ENCODE data around the gene LAMTOR3. TPM values are rescaled to one million over a fixed set of nuclear protein-coding genes. Genes with fewer than 3 reads are reported as not detected.

The LAMTOR3 gene
- polyA plus RNA-seq, 3 donors: 87.4 to 104 (median 88.7) TPM

DNA sequence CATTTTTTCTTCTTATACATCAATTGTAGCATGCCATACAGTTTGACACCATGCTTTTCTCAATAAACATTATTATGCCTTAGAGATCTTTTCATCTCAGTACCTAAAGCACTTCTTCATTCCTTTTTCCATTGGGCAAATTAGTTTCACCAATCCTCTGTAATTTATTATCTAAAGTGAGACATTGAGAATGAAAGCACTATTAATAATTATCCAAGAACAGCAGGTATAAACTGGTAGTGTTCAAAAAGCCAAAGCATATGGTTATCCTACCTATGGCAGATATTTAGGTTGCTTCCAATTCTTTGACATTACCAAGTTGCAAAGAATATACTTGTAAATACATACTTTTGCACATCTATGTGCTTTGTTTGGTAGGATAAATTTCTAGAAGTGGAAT is 15.6 kb downstream of the LAMTOR3 start:
- DNase-seq (ENCODE audit: extremely low read depth in 1 of 11, low read depth in 9 of 11, low spot score in 4 of 11): no peak

DNA sequence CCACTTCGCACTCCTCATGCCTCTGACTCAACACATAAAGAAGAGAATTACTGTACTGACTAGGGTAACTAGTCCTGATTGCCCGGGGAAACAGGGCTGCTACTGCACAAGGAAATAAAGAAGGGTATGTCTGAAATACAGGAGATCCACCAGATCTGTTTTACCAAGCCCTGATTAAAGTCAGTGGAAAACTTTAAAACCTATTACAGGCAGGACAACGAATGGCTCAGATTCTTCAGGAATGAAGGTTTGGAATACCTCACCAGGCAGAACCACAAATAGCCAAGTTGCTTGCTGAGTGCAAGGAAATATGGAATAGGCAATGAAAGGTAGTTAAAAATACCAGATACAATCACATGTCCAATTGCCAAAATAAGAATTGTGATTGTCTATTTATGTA is 17.3 kb downstream of the LAMTOR3 start:
- no peak for DNase-seq (ENCODE audit: extremely low read depth in 1 of 11, low read depth in 9 of 11, low spot score in 4 of 11)

DNA sequence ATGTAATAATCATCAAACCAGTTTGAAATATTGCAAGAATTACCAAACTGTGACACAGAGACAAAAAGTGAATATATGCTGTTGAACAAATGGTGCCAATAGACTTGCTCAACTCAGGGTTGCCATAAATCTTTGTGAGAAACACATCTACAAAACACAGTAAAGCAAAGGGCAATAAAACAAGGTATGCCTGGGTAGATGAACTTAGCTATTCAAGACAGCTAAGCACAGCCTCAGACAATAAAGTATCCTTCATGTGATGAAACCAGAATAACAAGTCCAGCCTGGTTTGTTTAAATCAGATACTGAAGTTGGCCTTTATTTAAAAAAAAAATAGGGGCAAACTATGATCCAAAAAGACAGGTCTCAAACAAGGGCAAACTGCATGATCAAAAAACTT is 19.2 kb downstream of the LAMTOR3 start:
- DNase-seq (ENCODE audit: extremely low read depth in 1 of 11, low read depth in 9 of 11, low spot score in 4 of 11): no peak

DNA sequence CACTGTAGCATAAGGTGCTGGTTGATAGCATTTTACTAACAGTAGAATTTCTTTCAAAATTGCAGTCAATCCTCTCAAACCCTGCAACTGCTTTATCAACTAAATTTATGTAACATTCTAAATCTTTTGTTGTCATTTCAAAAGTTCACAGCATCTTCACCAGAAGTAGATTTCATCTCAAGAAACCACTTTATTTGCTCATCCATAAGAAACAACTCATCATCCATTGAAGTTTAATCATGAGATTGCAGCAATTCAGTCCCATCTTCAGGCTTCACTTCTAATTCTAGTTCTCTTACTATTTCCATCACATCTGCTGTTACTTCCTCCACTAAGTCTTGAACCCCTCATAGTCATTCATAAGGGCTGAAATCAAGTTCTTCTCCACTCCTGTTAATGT is 21.7 kb downstream of the LAMTOR3 start:
- DNase-seq (ENCODE audit: extremely low read depth in 1 of 11, low read depth in 9 of 11, low spot score in 4 of 11): no peak

DNA sequence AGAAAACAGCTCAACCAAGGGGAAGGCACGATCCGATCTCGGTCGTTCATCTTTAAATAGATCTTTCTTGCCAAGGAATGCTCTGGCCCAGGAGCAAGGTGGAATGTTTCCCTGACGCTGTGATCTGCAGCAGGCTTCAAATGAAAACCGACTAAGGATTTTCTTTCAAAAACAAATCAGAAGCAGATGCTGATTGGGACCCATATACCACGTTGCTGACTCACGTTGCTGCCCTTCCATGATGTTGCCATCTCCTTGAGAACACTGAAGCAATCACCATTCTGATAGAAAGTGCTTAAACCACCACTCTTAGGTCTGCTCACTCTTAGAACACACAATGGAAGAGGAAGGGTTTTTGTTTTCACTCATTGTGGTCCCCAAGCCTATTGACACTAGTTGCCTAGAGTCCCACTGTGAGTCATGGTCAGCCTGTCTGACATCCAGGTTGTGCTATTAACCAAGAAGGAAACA is 26.1 kb downstream of the LAMTOR3 start:
- no peak for DNase-seq (ENCODE audit: extremely low read depth in 1 of 11, low read depth in 9 of 11, low spot score in 4 of 11)

DNA sequence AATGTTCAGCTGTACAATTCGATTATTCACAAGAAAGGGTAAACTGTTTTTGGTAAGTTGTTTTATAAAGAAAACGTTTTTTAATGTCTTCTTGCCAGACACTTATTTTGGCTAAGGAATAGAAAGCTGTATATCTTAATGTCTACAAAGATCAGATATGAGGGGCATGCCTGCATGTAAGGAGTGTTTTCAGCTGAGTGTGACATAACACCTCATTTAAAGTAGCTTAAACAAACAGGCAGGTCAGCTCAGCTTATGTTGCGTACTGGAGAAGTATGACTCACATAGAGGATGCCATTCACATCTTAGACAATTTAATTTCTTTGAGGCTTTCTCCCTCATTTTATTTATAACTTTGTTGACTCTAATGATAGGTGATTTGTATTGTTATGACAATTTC is 30.4 kb downstream of the LAMTOR3 start:
- no peak for DNase-seq (ENCODE audit: extremely low read depth in 1 of 11, low read depth in 9 of 11, low spot score in 4 of 11)

DNA sequence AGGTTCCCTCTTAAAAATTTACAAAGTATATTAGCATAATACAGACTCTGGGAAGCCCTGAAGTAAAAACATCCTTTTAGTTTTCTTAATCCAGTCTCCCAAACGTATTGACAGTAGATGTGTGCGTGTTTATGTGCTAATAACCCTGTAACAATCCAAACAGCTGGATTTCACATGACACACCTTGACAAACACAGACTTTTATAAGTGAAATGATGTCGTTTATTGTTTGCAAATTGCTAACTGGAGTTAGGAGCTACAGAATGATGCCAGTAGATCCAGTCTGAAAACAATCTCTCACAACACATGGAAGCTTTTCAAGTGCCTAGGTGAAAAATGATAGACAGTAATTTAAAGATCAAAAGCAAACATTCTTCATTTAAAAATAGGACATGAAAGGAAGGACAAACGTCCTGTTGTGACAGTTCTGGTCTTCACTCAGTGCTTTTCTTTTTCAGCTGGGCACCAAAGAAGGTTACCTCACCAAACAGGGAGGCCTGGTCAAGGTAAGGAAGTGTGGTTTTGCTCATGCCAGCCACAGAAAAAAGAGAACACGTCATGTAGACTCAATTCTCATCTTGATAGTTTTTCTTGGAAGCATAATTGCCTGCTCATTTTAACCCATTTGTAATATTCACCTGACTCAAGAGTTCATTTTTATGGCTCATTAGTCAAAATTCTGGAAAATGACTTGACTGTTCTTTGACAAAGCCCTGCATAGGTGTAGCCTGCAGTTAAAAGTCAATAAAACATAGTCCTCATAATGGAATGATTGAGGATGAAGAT is 32.9 kb downstream of the LAMTOR3 start:
- DNase-seq (ENCODE audit: extremely low read depth in 1 of 11, low read depth in 9 of 11, low spot score in 4 of 11): no peak

DNA sequence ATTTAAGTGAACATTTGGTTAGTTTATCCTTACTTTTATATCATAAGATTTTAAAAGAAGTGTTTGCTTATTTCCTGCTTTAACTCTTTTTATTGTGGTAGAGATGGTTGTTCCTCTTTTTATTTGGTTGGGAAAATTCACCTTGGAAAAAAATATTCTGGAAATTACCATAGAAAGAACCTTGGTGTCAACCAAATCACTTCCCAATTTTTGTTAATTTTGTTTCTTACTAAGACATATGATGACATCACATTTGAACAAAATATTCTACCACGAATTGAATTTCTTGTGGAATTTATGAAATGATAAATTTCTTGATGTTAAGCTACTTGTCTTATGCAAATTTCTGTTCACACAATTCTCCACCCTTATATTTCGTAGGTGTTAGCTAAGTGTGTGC is 33.7 kb downstream of the LAMTOR3 start:
- DNase-seq (ENCODE audit: extremely low read depth in 1 of 11, low read depth in 9 of 11, low spot score in 4 of 11): no peak

DNA sequence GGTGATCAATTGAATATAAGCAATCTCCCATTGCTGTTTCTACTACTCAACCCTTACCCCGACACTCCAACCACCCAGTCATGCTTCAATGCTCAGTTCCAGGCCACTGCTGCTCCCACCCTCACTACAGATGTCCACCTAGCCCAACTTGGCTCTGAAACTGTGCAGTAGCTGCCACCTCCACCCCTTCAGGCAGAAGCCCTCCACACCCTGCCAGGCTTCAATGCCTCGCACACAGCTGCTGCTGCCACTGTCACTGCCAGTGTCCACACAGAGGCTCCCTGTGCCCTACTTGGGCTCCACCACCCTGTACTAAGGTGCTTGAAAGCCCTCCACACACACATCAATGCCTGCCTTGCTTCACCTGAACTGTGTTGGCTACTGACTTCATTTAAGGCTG is 34.6 kb downstream of the LAMTOR3 start:
- no peak for DNase-seq (ENCODE audit: extremely low read depth in 1 of 11, low read depth in 9 of 11, low spot score in 4 of 11)

DNA sequence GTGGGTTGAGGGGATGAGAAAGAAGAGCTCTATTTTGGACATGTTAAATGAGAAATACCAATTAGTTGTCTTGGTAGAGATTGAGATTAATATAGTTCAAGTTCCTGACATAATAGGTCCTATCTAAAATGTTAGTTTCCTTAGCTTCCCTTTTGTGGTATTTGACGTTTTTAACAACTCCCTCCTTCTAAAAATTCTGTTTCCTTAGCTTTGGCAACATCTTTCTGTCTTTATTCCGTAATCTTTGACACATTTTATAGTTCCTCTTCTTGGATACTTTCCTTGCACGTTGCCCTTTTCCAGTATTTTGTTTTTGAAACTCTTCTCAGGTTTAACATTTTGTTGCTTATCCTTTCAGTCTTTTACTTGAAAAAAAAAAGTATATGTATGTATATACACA is 36.9 kb downstream of the LAMTOR3 start:
- no peak for DNase-seq (ENCODE audit: extremely low read depth in 1 of 11, low read depth in 9 of 11, low spot score in 4 of 11)

DNA sequence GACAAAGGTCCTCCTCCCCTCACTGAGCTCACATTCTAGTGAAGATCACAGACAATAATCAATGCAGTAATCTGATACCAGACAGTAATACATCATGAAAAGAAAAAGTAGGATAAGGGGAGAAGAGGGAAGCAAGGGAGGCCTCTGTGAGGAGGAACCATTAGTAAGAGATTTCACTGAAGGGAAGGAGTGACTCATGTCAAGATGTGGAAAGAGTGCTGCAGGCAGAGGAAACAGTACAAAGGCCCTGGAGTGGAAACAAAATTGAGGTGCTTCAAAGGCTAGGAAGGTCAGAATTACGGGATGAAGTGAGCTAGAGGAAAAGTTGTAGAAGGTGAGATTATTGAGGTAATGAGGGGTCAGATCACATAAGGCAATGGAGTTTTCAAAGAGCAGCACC is 38.1 kb downstream of the LAMTOR3 start:
- DNase-seq (ENCODE audit: extremely low read depth in 1 of 11, low read depth in 9 of 11, low spot score in 4 of 11): no peak

DNA sequence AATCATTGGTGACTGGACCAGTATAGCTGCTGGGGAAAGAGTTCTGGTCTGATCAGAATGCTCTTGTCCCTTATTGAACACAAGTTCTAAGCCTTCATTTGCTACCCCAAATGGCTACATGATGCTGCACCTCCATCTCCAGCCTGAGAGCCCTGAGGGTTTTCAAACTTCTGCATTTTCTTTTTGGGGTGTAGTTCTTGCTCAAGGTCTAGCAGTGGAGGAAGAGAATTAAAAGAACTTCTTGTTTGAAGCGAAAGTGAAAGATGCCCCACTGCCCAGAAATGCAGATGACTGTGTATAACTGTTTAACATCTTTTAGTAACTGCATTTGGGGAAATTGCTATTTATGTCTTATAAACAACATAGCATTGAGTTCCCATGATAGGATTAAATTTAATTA is 38.5 kb downstream of the LAMTOR3 start:
- DNase-seq (ENCODE audit: extremely low read depth in 1 of 11, low read depth in 9 of 11, low spot score in 4 of 11): no peak

DNA sequence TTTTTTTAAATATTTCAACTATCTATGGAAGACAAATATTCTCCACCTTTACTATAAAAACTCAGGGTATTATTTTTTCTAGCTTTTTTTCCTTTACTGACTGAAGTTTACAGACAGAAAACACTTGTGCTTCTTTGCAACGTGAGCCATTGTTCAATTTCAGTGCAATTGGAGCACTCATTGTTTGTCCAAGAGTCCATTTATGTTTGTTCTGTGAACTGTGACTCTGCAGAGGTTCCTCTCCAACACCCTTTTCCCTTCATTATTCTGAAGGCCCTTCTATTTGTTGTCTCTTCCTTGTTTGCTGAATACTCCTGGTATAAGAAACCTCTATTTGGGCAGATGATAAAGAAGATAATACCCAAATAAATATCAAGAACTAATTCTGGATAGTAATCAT is 40.2 kb downstream of the LAMTOR3 start:
- DNase-seq (ENCODE audit: extremely low read depth in 1 of 11, low read depth in 9 of 11, low spot score in 4 of 11): no peak

DNA sequence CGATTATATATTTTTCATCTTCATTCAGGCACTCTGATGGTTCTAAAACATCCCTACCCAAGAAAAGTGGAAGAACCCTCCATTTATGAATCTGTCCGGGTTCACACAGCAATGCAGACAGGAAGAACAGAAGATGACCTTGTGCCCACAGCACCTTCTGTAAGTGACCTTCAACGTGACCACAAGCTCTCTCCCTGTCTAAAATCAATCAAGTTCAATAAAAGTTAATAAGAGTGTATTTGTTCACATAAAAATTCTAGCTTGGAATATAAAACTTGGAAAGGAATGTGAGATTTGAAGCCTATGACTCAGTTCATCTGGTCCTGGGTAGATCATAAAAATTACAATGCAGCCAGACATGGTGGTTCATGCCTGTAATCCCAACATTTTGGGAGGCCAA is 41.0 kb downstream of the LAMTOR3 start:
- no peak for DNase-seq (ENCODE audit: extremely low read depth in 1 of 11, low read depth in 9 of 11, low spot score in 4 of 11)

DNA sequence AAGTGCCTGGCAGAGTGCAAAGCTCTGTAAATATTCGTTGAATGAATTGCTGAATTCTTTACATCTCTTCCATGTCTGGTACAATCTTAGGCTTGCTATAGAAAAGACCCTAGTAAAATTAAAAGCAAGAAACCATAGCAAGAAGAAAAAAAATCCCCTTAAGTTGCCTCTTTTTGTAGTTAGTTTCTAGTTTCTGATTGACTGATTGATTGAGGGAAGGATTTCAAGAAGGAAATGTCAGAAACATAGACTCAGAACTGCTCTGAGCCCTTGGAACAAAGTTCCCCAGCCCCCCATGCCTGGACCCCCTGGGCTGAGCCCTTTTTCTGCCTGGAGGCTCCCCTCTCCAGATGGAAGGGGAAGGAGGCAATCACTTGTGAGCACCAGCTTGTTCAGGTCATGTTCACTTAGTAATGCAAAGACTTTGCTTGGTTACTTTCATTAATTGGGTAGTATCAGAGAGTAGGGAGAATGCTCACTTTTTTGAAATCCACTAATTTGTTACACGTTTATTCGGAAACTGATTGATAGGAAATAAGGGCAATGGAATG is 42.0 kb downstream of the LAMTOR3 start:
- DNase-seq (ENCODE audit: extremely low read depth in 1 of 11, low read depth in 9 of 11, low spot score in 4 of 11): no peak

DNA sequence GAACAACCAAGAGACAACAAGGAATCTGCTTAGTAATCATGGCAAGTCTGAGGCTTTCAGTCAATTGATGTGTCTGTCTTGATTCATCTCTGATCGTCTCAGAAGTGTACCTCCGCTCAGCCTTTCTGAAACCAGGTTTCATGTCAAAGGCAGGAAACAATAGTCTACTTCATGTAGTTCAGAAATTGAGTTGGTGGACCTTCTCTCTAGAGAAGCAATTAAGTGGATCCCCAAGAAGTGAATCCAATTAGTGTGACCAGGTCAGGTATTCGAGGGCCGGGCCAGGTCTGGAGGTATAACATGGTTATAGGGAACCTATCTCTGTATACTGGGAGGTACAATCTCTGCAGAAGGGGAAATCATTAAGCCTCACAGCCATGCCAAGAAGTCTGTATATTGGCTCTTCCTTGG is 45.6 kb downstream of the LAMTOR3 start:
- DNase-seq (ENCODE audit: extremely low read depth in 1 of 11, low read depth in 9 of 11, low spot score in 4 of 11): no peak

DNA sequence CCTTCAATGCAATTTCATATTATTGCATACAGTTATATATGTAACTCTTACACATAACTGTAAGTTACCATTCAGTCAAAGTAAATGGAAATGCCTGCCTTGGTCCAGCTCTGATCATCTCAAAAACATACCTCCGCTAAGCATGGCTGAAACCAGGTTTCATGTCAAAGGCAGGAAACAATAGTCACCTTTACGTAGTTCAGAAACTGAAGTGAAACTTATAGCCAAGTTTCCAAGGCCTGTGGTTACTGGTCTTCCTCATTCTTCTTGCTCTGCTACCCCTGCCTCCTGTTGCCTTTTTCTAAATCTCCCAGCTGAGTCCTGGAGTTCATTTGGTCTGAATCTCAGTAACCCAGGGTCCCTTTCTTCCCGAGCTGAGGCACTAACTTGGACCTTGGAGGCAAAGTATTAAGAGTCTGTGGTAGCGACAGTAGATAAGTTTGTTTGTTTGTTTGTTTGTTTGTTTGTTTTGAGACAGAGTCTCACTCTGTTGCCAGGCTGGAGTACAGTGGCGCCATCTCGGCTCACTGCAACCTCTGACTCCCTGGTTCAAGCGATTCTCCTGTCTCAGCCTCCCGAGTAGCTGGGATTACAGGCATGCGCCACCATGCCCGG is 46.8 kb downstream of the LAMTOR3 start:
- no peak for DNase-seq (ENCODE audit: extremely low read depth in 1 of 11, low read depth in 9 of 11, low spot score in 4 of 11)

DNA sequence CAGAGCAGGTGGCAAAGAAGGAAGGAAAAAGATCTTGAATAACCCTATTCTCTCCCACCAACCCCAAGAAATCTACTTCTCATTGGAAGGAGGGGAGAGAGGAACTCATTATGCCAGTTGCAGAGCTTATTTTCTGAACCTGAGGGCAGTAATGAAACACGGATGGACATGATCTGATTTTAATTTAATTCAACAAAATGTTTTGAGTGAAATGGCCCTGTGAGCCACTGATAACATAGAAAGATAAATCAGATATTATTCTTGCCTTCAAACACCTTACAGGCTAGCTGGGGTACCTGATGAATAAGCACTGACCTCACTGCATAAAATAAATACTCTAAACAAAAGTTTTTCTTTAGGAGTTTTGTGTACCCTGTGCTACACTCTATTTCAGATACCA is 47.3 kb downstream of the LAMTOR3 start:
- DNase-seq (ENCODE audit: extremely low read depth in 1 of 11, low read depth in 9 of 11, low spot score in 4 of 11): no peak

DNA sequence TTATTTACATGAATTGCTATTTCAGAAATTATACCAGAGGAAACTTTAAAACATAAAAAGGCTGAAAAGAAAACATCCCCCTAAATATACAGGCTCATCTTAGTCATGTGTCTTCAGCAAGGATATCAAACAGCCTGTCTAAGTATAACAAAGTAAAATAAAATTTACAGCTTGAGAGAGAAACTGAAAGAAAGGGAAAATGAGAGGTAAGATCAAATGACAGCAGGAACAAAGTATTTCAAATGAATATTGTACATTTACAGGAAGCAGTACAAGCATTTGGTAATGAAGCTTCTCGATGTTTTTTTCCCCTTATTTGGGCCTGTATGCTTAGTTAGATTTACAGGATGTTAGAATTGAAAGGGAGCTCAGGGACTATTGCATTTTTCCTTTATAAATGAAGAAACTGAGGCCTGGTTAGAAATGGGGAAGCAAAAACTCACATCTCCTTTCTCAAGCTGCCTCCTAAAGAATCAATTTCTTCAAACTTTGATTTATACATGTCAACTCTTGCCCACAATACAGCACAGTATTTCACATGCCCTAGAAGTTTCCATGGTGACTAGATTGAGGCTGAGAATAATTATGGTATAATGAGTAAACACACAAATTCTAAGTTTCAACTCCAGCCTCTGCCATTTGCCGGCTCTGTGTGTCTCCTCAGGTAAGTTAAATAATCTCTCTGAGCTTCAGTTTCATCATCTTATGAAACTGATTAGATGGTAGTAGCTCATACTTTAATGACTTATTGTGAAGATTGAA is 48.3 kb downstream of the LAMTOR3 start:
- no peak for DNase-seq (ENCODE audit: extremely low read depth in 1 of 11, low read depth in 9 of 11, low spot score in 4 of 11)

DNA sequence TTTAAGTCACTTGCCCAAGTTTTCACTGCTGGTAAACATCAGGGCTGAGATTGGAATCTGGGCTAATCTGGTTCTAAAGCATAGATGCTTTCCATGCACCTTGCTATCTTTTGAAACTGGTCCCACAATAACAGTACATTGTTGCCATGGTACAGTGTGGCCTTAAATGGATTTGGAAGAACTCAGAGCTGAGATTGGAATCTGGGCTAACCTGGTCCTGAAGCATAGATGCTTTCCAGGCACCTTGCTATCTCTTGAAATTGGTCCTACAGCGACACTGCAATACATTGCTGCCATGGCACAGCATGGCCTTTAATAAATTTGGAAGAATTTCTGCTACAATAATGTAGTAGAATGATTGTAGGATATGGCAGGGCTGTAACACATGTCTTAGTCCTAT is 49.0 kb downstream of the LAMTOR3 start:
- DNase-seq (ENCODE audit: extremely low read depth in 1 of 11, low read depth in 9 of 11, low spot score in 4 of 11): no peak
